HG03432 (cell line): ENCODE results near the gene PRLR.
A peak's percentile ranks its signal among the peaks of the same experiment; 100 is the strongest.
"Not testable (repeated sequence)": the region's sequence is repeated elsewhere in the genome, so short reads cannot be mapped to it uniquely, and the experiment has no call there.

Experiments
- ATAC-seq: cut with Tn5 transposase; IDR thresholded peaks from one replicate; pipeline ENCODE4 v1.9.1; 2021; ENCODE audit warnings: mild to moderate bottlenecking, moderate library complexity; ENCODE audit not compliant: unreplicated experiment

PRLR gene

GRCh38 chr5:35045280-35045679 lies 185.0 kb downstream of the PRLR start:
- no peak for ATAC-seq

- ATAC-seq = no peak
These were observed 185.6 kb downstream of the PRLR start for GRCh38 chr5:35044649-35045048.

GRCh38 chr5:35042781-35043180 lies 187.5 kb downstream of the PRLR start:
- ATAC-seq = no peak

- no peak for ATAC-seq
These were observed 189.0 kb downstream of the PRLR start for GRCh38 chr5:35041261-35041660.

- ATAC-seq = no peak
These were observed 191.4 kb downstream of the PRLR start for GRCh38 chr5:35038891-35039290.

GRCh38 chr5:35036536-35036935 lies 193.8 kb downstream of the PRLR start:
- ATAC-seq = no peak

GRCh38 chr5:35035929-35036328 lies 194.4 kb downstream of the PRLR start:
- not testable (repeated sequence) for ATAC-seq

- ATAC-seq = no peak
These were observed 195.0 kb downstream of the PRLR start for GRCh38 chr5:35035271-35035670.

GRCh38 chr5:35032356-35032755 lies 197.9 kb downstream of the PRLR start:
- ATAC-seq = no peak

GRCh38 chr5:35031276-35031675 lies 199.0 kb downstream of the PRLR start:
- ATAC-seq = no peak

- no peak for ATAC-seq
These were observed 199.7 kb downstream of the PRLR start for GRCh38 chr5:35030426-35031100.

GRCh38 chr5:35029333-35029732 lies 201.0 kb downstream of the PRLR start:
- no peak for ATAC-seq

GRCh38 chr5:35026941-35027340 lies 203.3 kb downstream of the PRLR start:
- ATAC-seq = no peak

GRCh38 chr5:35026280-35026840 lies 203.9 kb downstream of the PRLR start:
- no peak for ATAC-seq

- no peak for ATAC-seq
These were observed 205.3 kb downstream of the PRLR start for GRCh38 chr5:35024911-35025510.

- ATAC-seq = no peak
These were observed 206.7 kb downstream of the PRLR start for GRCh38 chr5:35023391-35024178.

- peak; percentile 90 for ATAC-seq
These were observed 213.9 kb downstream of the PRLR start for GRCh38 chr5:35016174-35017051.

- ATAC-seq = no peak
These were observed 215.2 kb downstream of the PRLR start for GRCh38 chr5:35015063-35015462.

GRCh38 chr5:35012796-35013195 lies 217.5 kb downstream of the PRLR start:
- no peak for ATAC-seq

- ATAC-seq = no peak
These were observed 217.9 kb downstream of the PRLR start for GRCh38 chr5:35012365-35012764.

GRCh38 chr5:35010676-35011075 lies 219.6 kb downstream of the PRLR start:
- ATAC-seq = no peak
